Measurements from ENCODE around the gene ASXL3. TPM values are rescaled to one million over a fixed set of nuclear protein-coding genes. Genes with fewer than 3 reads are reported as not detected.

The ASXL3 gene
- total and polyA plus RNA-seq, 9 of the 15 experiments (the other 6 are each of a cell fraction or from before 2014, with no cell fraction given): not detected

GRCh38 chr18:33573193-33573592 lies 4.8 kb upstream of the ASXL3 start:
- Histone ChIP-seq H3K4me3 (no peak overlapping the region), H3K4me2 (ENCODE audit: insufficient read depth, low read length) (no peak overlapping the region), H3K9ac (ENCODE audit: insufficient read depth in 1 of 2, low read depth in 2 of 2, low read length in 2 of 2) (no peak overlapping the region), H3K27me3 (ENCODE audit: control insufficient read depth in 2 of 2, insufficient read depth in 2 of 2, low read length in 2 of 2) (no peaks in the 10 kb centered on the region), H3K36me3 (ENCODE audit: control insufficient read depth, insufficient read depth, low read length) (no peaks in the 10 kb centered on the region), H2AFZ (ENCODE audit: low read depth, low read length) (no peak overlapping the region), H3K4me1 (replicated peaks in 1 of 2; ENCODE audit: control insufficient read depth in 2 of 2, insufficient read depth in 2 of 2, low read length in 2 of 2) (peaks cover 0 to 4% of the 10 kb centered on the region in 2 experiments; a peak in 1 of 5 replicates), H3K9me3 (replicated peaks; ENCODE audit: control insufficient read depth, insufficient read depth, low read depth, low read length) (no peaks in the 10 kb centered on the region; the same call in 1 of the 2 replicates), H3K9me1 (ENCODE audit: control insufficient read depth, insufficient read depth, low read length) (no peaks in the 10 kb centered on the region), H3K27ac (ENCODE audit: extremely low read depth, low read depth, low read length) (no peak overlapping the region), H4K20me1 (replicated peaks; ENCODE audit: control insufficient read depth, insufficient read depth, low read length) (no peaks in the 10 kb centered on the region), H3K79me2 (ENCODE audit: control insufficient read depth, insufficient read depth, low read length) (no peaks in the 10 kb centered on the region)
- 2% methylated on average over 3 of the region's 3 CpGs for WGBS (ENCODE audit: insufficient coverage, low coverage, missing lambda C conversion rate)
- no peak for TF ChIP-seq NFRKB (IDR thresholded peaks at IDR 0.05; ENCODE audit: low read depth)
- no peak for DNase-seq (ENCODE audit: extremely low read depth in 1 of 4, low spot score in 3 of 4)
- ATAC-seq: no peak
- intact Hi-C loops (cut with micrococcal nuclease) (no loop called here), in situ Hi-C loops (cut with MboI) (no loop called here)
- POLR2A ChIA-PET: no interaction called here
- FAIRE-seq: no peak
- CTCF ChIA-PET (ENCODE audit: low intra/inter-chr PET ratio): no interaction called here
- BruUV-seq (replicated peaks): no TSS peak

- Histone ChIP-seq H2AFZ (ENCODE audit: low read depth, low read length) (no peak overlapping the region), H3K27ac (ENCODE audit: extremely low read depth, low read depth, low read length) (no peak overlapping the region), H3K9ac (ENCODE audit: insufficient read depth in 1 of 2, low read depth in 2 of 2, low read length in 2 of 2) (no peak overlapping the region), H3K4me2 (ENCODE audit: insufficient read depth, low read length) (no peak overlapping the region), H3K4me1 (replicated peaks in 1 of 2; ENCODE audit: control insufficient read depth in 2 of 2, insufficient read depth in 2 of 2, low read length in 2 of 2) (peaks cover 0 to 4% of the 10 kb centered on the region in 2 experiments; a peak in 1 of 5 replicates), H3K79me2 (ENCODE audit: control insufficient read depth, insufficient read depth, low read length) (no peaks in the 10 kb centered on the region), H3K27me3 (ENCODE audit: control insufficient read depth in 2 of 2, insufficient read depth in 2 of 2, low read length in 2 of 2) (no peaks in the 10 kb centered on the region), H4K20me1 (replicated peaks; ENCODE audit: control insufficient read depth, insufficient read depth, low read length) (no peaks in the 10 kb centered on the region), H3K9me1 (ENCODE audit: control insufficient read depth, insufficient read depth, low read length) (no peaks in the 10 kb centered on the region), H3K9me3 (replicated peaks; ENCODE audit: control insufficient read depth, insufficient read depth, low read depth, low read length) (no peaks in the 10 kb centered on the region; the same call in 1 of the 2 replicates), H3K4me3 (no peak overlapping the region), H3K36me3 (ENCODE audit: control insufficient read depth, insufficient read depth, low read length) (no peaks in the 10 kb centered on the region)
- DNase-seq (ENCODE audit: extremely low read depth in 1 of 4, low spot score in 3 of 4): no peak
- intact Hi-C loops (cut with micrococcal nuclease) (no loop called here), in situ Hi-C loops (cut with MboI) (no loop called here)
- ChIA-PET CTCF (ENCODE audit: low intra/inter-chr PET ratio) (no interaction called here), POLR2A (no interaction called here)
- FAIRE-seq: no peak
- BruUV-seq (replicated peaks): no TSS peak
- ATAC-seq: no peak
- TF ChIP-seq NFIC (IDR thresholded peaks at IDR 0.05) (no peak), JUND (IDR thresholded peaks at IDR 0.05; ENCODE audit: borderline replicate concordance, low read depth, low read length) (no peak), JUND (tag; IDR thresholded peaks at IDR 0.05; ENCODE audit: borderline replicate concordance, low read depth, low read length) (no peak), TCF3 (CRISPR knock-in tag; IDR thresholded peaks at IDR 0.05) (no peak), HMGXB4 (CRISPR knock-in tag; IDR thresholded peaks at IDR 0.05) (no peak), PCBP1 (IDR thresholded peaks at IDR 0.05; ENCODE audit: low read depth, low read length, poor library complexity, severe bottlenecking) (no peak), CBFA2T3 (IDR thresholded peaks at IDR 0.05) (no peak), RCOR1 (IDR thresholded peaks at IDR 0.05; ENCODE audit: borderline replicate concordance in 1 of 2, low read depth in 2 of 2, low read length in 2 of 2) (no peak), ZNF165 (CRISPR knock-in tag; IDR thresholded peaks at IDR 0.05; ENCODE audit: borderline replicate concordance) (no peak), TGIF2 (CRISPR knock-in tag; IDR thresholded peaks at IDR 0.05) (no peak), KLF16 (IDR thresholded peaks at IDR 0.05) (no peak)
- TF ChIP-seq, protein P1, sequence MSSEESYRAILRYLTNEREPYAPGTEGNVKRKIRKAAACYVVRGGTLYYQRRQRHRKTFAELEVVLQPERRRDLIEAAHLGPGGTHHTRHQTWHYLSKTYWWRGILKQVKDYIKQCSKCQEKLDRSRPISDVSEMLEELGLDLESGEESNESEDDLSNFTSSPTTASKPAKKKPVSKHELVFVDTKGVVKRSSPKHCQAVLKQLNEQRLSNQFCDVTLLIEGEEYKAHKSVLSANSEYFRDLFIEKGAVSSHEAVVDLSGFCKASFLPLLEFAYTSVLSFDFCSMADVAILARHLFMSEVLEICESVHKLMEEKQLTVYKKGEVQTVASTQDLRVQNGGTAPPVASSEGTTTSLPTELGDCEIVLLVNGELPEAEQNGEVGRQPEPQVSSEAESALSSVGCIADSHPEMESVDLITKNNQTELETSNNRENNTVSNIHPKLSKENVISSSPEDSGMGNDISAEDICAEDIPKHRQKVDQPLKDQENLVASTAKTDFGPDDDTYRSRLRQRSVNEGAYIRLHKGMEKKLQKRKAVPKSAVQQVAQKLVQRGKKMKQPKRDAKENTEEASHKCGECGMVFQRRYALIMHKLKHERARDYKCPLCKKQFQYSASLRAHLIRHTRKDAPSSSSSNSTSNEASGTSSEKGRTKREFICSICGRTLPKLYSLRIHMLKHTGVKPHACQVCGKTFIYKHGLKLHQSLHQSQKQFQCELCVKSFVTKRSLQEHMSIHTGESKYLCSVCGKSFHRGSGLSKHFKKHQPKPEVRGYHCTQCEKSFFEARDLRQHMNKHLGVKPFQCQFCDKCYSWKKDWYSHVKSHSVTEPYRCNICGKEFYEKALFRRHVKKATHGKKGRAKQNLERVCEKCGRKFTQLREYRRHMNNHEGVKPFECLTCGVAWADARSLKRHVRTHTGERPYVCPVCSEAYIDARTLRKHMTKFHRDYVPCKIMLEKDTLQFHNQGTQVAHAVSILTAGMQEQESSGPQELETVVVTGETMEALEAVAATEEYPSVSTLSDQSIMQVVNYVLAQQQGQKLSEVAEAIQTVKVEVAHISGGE (CRISPR knock-in tag; IDR thresholded peaks at IDR 0.05): no peak
Measured at GRCh38 chr18:33575451-33575850, 2.6 kb upstream of the ASXL3 start.

Measured in K562 (cell line).